Skin epidermis (tissue), 12 donors: ENCODE results near the gene PAM.
A peak's percentile ranks its signal among the peaks of the same experiment; 100 is the strongest.
"Not testable (repeated sequence)": the region's sequence is repeated elsewhere in the genome, so short reads cannot be mapped to it uniquely, and the experiment has no call there.

Experiments
- H3K27ac ChIP-seq, 21 experiments: fragments of 200-600 bp; sonication (generic) in 11 of 21; one replicate each; pipeline ENCODE4 v1.5.0; 2020; ENCODE audit warnings: mild to moderate bottlenecking in 3 of 21, inconsistent platforms in 2 of 21, moderate library complexity in 2 of 21
- H3K4me3 ChIP-seq, 7 experiments: fragments of 200-600 bp; sonication (generic) in 2 of 7; one replicate each; pipeline ENCODE4 v1.5.0; 2020; ENCODE audit warnings: inconsistent platforms in 2 of 7, mild to moderate bottlenecking in 2 of 7, moderate library complexity in 1 of 7

Gene PAM

GRCh38 chr5:102749416-102750030 lies 5.6 kb upstream of the PAM start:
- no peak overlapping the region for H3K27ac ChIP-seq
- H3K4me3 ChIP-seq, result no peak overlapping the region

GRCh38 chr5:102750151-102750834 lies 4.8 kb upstream of the PAM start:
- Histone ChIP-seq H3K27ac (no peak overlapping the region), H3K4me3 (no peak overlapping the region)

DNA sequence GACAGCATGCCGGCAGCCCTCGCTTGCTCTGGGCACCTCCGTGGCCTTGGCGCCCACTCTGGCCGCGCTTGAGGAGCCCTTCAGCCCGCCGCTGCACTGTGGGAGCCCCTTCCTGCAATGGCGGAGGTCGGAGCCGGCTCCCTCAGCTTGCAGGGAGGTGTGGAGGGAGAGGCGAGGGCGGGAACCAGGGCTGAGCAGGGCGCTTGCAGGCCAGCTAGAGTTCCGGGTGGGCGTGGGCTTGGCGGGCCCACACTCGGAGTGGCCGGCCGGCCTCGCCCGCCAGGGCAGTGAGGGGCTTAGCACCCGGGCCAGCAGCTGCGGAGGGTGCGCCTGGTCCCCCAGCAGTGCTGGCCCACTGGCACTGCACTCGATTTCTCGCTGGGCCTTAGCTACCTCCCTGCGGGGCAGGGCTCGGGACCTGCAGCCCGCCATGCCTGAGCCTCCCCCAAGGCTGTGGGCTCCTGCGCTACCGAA lies 3.2 kb upstream of the PAM start:
- H3K27ac ChIP-seq, H3K4me3 ChIP-seq: not testable (repeated sequence)

- peak overlapping the region; percentile 59 to 83 (median 75) for H3K4me3 ChIP-seq
- H3K27ac ChIP-seq, result peak overlapping the region in 16 of 21 experiments; percentile 45 to 93 (median 84)
These were observed 977 bp upstream of the PAM start for GRCh38 chr5:102753889-102754766.

- Histone ChIP-seq H3K4me3 (peak overlapping the region; percentile 59 to 83 (median 75)), H3K27ac (peak overlapping the region; percentile 44 to 93 (median 83))
These were observed 724 bp downstream of the PAM start for GRCh38 chr5:102755686-102756371.

DNA sequence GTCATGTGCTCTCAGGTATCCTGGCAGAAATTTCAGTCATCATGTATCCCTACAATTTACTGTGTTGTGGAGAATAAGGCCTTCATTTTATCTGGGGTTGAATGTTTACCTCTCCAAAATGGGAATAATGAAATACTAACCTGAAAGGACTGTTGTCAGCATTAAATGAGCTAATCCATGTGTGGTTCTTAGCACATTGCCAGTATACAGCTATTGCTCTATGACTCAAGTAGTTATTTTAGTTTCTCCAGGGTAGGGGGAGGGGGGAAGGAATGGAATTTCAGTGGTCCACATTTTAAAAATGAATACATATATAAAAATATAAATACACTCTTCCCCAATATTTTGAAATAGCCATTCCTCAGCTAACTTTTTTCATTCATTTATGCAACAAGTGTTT lies 3.5 kb downstream of the PAM start:
- H3K27ac ChIP-seq, result no peak overlapping the region

GRCh38 chr5:102759289-102759688 lies 4.2 kb downstream of the PAM start:
- Histone ChIP-seq H3K27ac (peak overlapping the region in 4 of 21 experiments; percentile 8 to 76 (median 42)), H3K4me3 (no peak overlapping the region)

More for the DNA sequence above, 3.5 kb downstream of the PAM start:
- H3K4me3 ChIP-seq, result no peak overlapping the region

DNA sequence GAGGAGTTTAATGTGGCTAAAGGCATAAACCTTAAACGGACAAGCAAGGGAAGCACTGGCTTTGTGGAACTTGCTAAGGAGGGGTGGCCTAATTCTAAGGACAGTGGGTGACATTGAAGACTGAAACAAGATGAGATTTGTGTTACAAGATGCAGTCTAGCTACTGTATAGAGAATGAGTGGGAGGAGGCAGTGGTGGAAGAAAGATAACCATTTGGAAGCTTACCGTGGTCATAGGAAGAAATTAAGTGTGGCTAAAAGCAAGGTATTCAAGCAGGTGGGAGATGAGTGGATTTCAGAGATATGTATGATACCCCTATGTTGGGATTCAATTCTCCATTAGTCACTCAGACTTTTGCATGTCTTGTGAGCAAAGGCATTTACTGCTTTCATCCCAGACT lies 4.6 kb downstream of the PAM start:
- Histone ChIP-seq H3K4me3 (no peak overlapping the region), H3K27ac (peak overlapping the region in 5 of 21 experiments; percentile 8 to 76 (median 67))

DNA sequence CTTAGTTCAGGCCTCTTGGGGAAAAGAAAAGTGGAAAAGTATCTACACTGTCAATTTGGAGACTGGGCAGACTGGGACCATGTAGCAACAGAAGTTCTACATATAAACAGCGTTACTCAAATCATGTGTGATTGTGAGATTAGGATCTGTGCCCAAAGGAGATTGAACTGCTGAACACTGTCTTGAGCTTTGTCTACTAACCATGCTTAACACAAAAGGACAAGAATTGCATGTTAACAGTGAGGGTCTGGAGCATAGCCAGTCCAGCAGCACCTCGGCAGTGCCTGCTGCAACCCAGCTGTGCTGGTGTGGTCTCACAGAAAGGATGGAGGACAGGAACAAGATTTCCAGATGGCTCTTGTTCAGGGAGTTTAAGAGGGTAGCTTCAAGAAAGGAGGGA lies 5.7 kb downstream of the PAM start:
- H3K4me3 ChIP-seq, result no peak overlapping the region

DNA sequence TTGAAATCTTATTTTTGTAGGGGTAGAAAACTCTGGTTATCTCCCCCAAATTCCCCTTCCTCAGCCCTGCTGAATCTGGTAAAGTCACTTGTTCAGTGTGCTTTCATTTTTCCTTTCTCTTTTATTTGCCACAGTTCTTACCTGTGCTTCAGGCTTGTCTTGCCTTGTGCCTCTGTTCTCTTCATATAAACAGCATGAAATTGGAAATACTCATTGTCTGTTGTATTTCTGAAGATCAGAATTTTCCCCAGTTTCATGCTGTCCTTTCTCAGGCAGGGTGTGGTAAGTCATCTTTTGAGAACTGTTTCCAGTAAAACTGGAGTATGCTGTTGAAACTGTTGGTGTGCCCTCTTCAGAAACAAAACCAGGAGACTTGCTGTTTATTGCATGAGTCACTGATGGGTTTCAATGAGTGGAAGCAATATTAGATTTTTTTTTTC lies 7.0 kb downstream of the PAM start:
- Histone ChIP-seq H3K27ac (peak overlapping the region in 15 of 21 experiments; percentile 3 to 76 (median 47)), H3K4me3 (peak overlapping the region in 1 of 7 experiments; percentile 2)

More for the DNA sequence above, 5.7 kb downstream of the PAM start:
- H3K27ac ChIP-seq, result peak overlapping the region in 10 of 21 experiments; percentile 9 to 76 (median 47)

DNA sequence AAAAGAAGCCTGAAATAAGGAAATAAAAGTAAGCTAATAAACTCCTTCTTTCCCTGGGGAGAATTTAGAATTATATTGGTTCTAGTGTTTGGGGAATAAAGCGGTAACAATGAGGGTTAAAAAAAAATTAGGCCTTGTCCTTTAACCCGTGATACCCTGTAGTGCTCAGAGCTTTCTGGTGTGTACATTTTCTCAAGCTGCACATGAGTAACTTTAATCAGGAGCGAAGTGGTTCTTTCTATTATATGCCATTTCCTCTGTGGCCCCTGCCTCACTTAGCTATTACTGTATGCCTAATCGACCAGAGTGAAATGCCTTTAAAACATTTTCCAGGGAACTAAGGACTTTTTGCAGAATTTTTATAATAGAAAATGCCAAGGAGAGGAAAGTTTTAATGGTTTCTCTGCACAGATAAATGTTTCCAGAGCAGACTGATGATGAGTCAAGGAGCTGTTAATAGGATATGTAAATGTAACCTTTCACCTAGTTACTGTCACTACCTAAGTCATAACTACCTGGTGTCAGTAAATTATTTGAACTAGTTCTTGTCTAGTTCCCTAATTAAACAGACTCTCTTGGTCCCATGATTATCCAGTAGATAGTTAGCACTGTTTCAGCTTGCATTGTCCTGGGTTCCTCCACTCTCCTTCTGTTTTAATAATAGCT lies 7.6 kb downstream of the PAM start:
- Histone ChIP-seq H3K4me3 (no peak overlapping the region), H3K27ac (peak overlapping the region in 10 of 21 experiments; percentile 8 to 76 (median 49))

GRCh38 chr5:102763734-102764133 lies 8.6 kb downstream of the PAM start:
- Histone ChIP-seq H3K4me3 (no peak overlapping the region), H3K27ac (peak overlapping the region in 2 of 21 experiments; percentile 20 to 67)

DNA sequence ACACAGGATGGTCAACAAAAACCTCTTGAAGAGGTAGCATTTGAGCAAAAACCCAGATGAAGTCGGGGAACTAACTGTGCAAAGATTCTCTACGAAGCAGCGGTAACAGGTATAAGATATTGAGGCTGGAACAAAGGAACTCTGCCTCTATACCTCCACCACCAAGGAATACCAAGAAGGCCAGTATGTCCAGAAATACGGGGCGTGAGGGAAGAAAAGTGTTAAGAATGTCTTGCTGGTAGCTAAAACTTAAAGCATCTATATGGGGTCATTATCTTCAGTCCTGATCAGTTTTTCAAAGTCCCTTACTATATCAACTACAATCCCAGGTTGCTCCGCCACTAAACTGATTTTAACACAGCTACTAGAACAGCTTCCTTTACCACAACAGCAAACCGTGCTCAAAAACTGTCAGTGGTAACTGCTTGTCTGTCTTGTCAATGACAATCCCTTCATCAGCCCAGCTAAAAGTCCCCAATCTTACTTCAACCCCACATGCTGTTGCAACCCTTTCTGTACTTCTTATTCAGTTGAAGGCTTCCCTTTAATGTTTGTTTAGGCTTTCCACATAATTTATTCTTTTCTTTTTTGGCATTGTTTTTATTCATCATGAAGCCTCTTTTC lies 9.4 kb downstream of the PAM start:
- Histone ChIP-seq H3K27ac (peak overlapping the region in 4 of 21 experiments; percentile 4 to 67 (median 14)), H3K4me3 (no peak overlapping the region)

DNA sequence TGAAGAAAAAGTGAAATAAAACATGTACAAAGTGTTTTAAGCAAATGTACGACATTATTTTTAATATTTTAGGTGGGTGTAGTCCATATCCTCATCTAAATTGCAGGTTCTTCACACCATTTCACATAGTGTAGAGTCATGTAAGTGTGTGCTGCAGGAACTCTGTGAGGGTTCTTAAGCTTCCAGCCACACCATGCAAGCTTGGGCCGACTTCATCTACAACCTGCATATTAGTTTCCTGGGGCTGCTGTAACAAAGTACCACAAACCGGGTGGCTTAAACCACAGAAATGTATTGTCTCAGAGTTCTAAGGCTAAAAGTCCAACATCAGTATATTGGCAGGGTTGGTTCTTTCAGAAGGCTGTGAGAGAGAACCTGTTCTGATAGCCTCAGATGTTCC lies 10.2 kb downstream of the PAM start:
- Histone ChIP-seq H3K4me3 (no peak overlapping the region), H3K27ac (peak overlapping the region in 4 of 21 experiments; percentile 6 to 67 (median 14))

DNA sequence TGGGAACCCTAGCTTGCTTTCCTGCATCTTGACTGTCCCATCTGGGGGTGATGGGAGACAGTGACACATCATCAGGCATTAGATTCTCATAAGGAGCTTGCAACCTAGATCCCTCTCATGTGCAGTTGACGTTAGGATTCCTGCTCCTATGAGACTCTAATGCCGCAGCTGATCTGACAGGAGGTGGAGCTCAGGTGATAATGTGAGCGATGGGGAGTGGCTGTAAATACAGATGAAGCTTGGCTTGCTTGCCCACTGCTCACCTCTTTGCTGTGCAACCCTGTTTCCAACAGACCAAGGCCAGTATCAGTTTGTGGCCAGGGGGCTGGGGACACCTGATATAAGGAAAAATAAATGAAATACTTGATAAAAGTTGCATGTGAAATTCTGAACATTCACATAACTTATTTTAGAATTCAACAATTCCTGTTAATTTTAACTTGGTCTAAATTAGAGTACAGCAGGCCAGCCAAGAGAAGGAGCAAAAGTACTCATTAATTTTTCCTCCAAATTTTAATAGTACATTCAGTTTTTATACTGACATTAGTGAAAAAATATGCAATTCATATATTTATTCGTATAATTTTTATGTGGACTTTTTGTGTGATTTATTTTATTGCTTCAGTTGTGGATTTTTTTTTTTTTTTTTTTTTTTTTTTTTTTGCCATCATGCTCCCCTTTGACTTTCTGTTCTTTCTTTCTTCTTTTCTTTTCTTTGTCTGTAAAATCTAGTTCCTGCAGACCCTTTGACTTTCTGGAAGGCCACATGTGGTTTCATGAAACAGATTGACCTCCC lies 11.4 kb downstream of the PAM start:
- Histone ChIP-seq H3K4me3 (no peak overlapping the region), H3K27ac (no peak overlapping the region)

DNA sequence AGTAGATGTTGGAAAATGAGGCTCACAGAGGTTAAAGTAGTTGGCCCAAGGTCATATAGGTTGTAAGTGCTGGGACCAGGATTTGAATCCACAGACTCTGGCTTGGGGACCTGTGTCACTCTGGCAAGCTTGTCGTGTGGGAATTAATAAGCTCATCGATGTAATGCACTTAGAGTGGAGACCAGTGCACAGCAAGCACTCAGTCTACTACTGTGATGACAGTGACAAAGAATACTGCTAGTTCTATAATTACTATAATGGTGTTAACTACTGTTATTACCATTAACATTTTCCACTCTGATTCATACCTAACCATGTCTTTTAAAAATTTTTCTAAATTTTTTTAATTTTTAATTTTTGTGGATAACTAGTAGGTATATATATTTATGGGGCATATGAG lies 12.8 kb downstream of the PAM start:
- H3K27ac ChIP-seq, result peak overlapping the region in 1 of 21 experiments; percentile 24
- H3K4me3 ChIP-seq, result no peak overlapping the region

- no peak overlapping the region for H3K4me3 ChIP-seq
- peak overlapping the region in 2 of 21 experiments; percentile 62 to 72 for H3K27ac ChIP-seq
These were observed 15.7 kb downstream of the PAM start for GRCh38 chr5:102770803-102771202.

DNA sequence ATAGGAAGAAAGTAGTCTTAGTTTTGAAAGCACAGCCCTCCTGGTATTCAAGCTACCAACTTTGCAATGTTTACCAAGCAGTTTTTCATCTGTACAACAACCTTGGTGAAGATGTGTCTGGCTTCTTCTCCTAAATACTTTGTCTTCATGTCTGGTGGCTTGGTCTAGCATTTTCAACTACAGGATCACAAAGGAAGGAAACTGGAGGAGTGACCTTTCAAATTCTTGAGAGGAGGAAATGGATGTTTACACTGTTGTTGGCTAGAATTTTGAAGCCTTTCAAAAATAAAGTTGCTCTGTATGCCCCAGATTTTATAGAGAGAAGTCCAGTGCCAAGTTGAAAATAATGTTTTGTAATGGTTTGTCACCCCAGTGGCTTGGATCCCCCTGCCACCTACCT lies 16.3 kb downstream of the PAM start:
- Histone ChIP-seq H3K27ac (peak overlapping the region in 11 of 21 experiments; percentile 8 to 72 (median 34)), H3K4me3 (no peak overlapping the region)
